M059J (cell line): ENCODE results near the gene C15orf40. TPM values are rescaled to one million over a fixed set of nuclear protein-coding genes. Genes with fewer than 3 reads are reported as not detected.
"Not testable (repeated sequence)": the region's sequence is repeated elsewhere in the genome, so short reads cannot be mapped to it uniquely, and the experiment has no call there.

Experiments
- DNase-seq: peaks from one replicate; pipeline ENCODE4 v3.0.0-alpha.2; 2012; ENCODE audit warnings: low read depth
- total RNA-seq: library from RNA; depleted of rRNA; stranded (reverse); fragments of >200 nt; shearing (Covaris generic); gene quantifications from 2 replicates; pipeline ENCODE4 v1.2.3, GENCODE V29; 2014; rRNA removed

The C15orf40 gene
- total RNA-seq = 12.0 and 15.3 TPM in 2 replicates

GRCh38 chr15:83011271-83012075 is at the start of gene C15orf40:
C15orf40 (minus strand) TSS chr15:83011639; CDS start chr15:83011607, 32 bp downstream.
- DNase-seq = peak; percentile 86

- no peak for DNase-seq
Observed at GRCh38 chr15:83057696-83058376, 46.4 kb upstream of the C15orf40 start.

GRCh38 chr15:83057002-83057401 is 45.6 kb upstream of the C15orf40 start:
- no peak for DNase-seq

- peak; percentile 66 for DNase-seq
Observed at GRCh38 chr15:83053151-83053550, 41.7 kb upstream of the C15orf40 start.

- peak; percentile 34 for DNase-seq
Observed at GRCh38 chr15:83046558-83047127, 35.2 kb upstream of the C15orf40 start.

GRCh38 chr15:83044156-83044555 is 32.7 kb upstream of the C15orf40 start:
- DNase-seq = no peak

- DNase-seq = peak; percentile 46
Observed at GRCh38 chr15:83039206-83039605, 27.8 kb upstream of the C15orf40 start.

GRCh38 chr15:83036253-83036652 is 24.8 kb upstream of the C15orf40 start:
- no peak for DNase-seq

- DNase-seq = not testable (repeated sequence)
Observed at GRCh38 chr15:83031234-83031633, 19.8 kb upstream of the C15orf40 start.

GRCh38 chr15:83030021-83030420 is 18.6 kb upstream of the C15orf40 start:
- peak; percentile 84 for DNase-seq

- no peak for DNase-seq
Observed at GRCh38 chr15:83018436-83018835, 7.0 kb upstream of the C15orf40 start.

- DNase-seq = no peak
Observed at GRCh38 chr15:83016906-83017305, 5.5 kb upstream of the C15orf40 start.

- DNase-seq = no peak
Observed at GRCh38 chr15:83015361-83015760, 3.9 kb upstream of the C15orf40 start.

- DNase-seq = no peak
Observed at GRCh38 chr15:83014205-83014653, 2.8 kb upstream of the C15orf40 start.

GRCh38 chr15:83012636-83013035 is 1.2 kb upstream of the C15orf40 start:
- no peak for DNase-seq

GRCh38 chr15:83012076-83012426 is 612 bp upstream of the C15orf40 start:
- no peak for DNase-seq

- peak; percentile 72 for DNase-seq
Observed at GRCh38 chr15:83010709-83011270, 649 bp downstream of the C15orf40 start.

GRCh38 chr15:83000672-83001031 is 10.8 kb downstream of the C15orf40 start:
- DNase-seq = not testable (repeated sequence)

- peak; percentile 61 for DNase-seq
Observed at GRCh38 chr15:82999905-83000671, 11.4 kb downstream of the C15orf40 start.

- no peak for DNase-seq
Observed at GRCh38 chr15:82999426-82999825, 12.0 kb downstream of the C15orf40 start.

- peak; percentile 41 for DNase-seq
Observed at GRCh38 chr15:82995938-82996337, 15.5 kb downstream of the C15orf40 start.

- DNase-seq = no peak
Observed at GRCh38 chr15:82995076-82995475, 16.4 kb downstream of the C15orf40 start.
